ENCODE data around the gene TOE1. TPM values are rescaled to one million over a fixed set of nuclear protein-coding genes. Genes with fewer than 3 reads are reported as not detected.
A peak's percentile ranks its signal among the peaks of the same experiment; 100 is the strongest.

The TOE1 gene
- total RNA-seq, 1 donor from 2014 or later: 38.2 TPM

GRCh38 chr1:45332346-45332720, 7.6 kb upstream of the TOE1 start:
- no peaks in the 10 kb centered on the region for H3K9me3 Mint-ChIP-seq
- DNase-seq: no peak
- H3K4me3 Mint-ChIP-seq: no peak overlapping the region
- peaks cover 29% of the 10 kb centered on the region for H3K36me3 Mint-ChIP-seq (ENCODE audit: low read depth)
- H3K27ac Mint-ChIP-seq: no peak overlapping the region
- H3K4me1 Mint-ChIP-seq: peaks cover 35% of the 10 kb centered on the region
- intact Hi-C loops (cut with micrococcal nuclease): no loop called here
- no peaks in the 10 kb centered on the region for H3K27me3 Mint-ChIP-seq

GRCh38 chr1:45334308-45335245, 5.4 kb upstream of the TOE1 start:
- peak; percentile 65 for DNase-seq
- Mint-ChIP-seq H3K9me3 (peaks cover 6% of the 10 kb centered on the region), H3K36me3 (ENCODE audit: low read depth) (peaks cover 29% of the 10 kb centered on the region), H3K27ac (peak overlapping the region; percentile 75), H3K27me3 (no peaks in the 10 kb centered on the region), H3K4me1 (peaks cover 36% of the 10 kb centered on the region), H3K4me3 (no peak overlapping the region)
- intact Hi-C loops (cut with micrococcal nuclease): loop anchor here (1.0 kb wide), 1 partner anchor 8 kb away; the partner anchor contains the start of gene HPDL

GRCh38 chr1:45335855-45336324, 4.1 kb upstream of the TOE1 start:
- no peak overlapping the region for H3K27ac Mint-ChIP-seq
- peaks cover 6% of the 10 kb centered on the region for H3K9me3 Mint-ChIP-seq
- no peaks in the 10 kb centered on the region for H3K27me3 Mint-ChIP-seq
- H3K4me3 Mint-ChIP-seq: no peak overlapping the region
- peaks cover 39% of the 10 kb centered on the region for H3K4me1 Mint-ChIP-seq
- no peak for DNase-seq
- intact Hi-C loops (cut with micrococcal nuclease): no loop called here
- peaks cover 26% of the 10 kb centered on the region for H3K36me3 Mint-ChIP-seq (ENCODE audit: low read depth)

- peak overlapping the region; percentile 98 for H3K4me3 Mint-ChIP-seq
- H3K36me3 Mint-ChIP-seq (ENCODE audit: low read depth): peaks cover 42% of the 10 kb centered on the region
Measured at GRCh38 chr1:45337630-45338325, 2.2 kb upstream of the TOE1 start.

GRCh38 chr1:45340816-45341466, 971 bp downstream of the TOE1 start:
- intact Hi-C loops (cut with micrococcal nuclease): loop anchor here (1.0 to 2.0 kb wide), 9 partner anchors 15 to 540 kb away; partner anchors contain the start of genes CCDC163, EIF2B3, GPBP1L1 and HPDL
- Mint-ChIP-seq H3K27me3 (no peaks in the 10 kb centered on the region), H3K27ac (peak overlapping the region; percentile 99), H3K36me3 (ENCODE audit: low read depth) (peaks cover 55% of the 10 kb centered on the region), H3K4me3 (peak overlapping the region; percentile 98), H3K9me3 (peaks cover 6% of the 10 kb centered on the region), H3K4me1 (peaks cover 40% of the 10 kb centered on the region)
- DNase-seq: peak; percentile 77

More at GRCh38 chr1:45337630-45338325, 2.2 kb upstream of the TOE1 start:
- Mint-ChIP-seq H3K27ac (no peak overlapping the region), H3K9me3 (peaks cover 6% of the 10 kb centered on the region), H3K27me3 (no peaks in the 10 kb centered on the region), H3K4me1 (peaks cover 53% of the 10 kb centered on the region)
- DNase-seq: no peak
- intact Hi-C loops (cut with micrococcal nuclease): no loop called here

DNA sequence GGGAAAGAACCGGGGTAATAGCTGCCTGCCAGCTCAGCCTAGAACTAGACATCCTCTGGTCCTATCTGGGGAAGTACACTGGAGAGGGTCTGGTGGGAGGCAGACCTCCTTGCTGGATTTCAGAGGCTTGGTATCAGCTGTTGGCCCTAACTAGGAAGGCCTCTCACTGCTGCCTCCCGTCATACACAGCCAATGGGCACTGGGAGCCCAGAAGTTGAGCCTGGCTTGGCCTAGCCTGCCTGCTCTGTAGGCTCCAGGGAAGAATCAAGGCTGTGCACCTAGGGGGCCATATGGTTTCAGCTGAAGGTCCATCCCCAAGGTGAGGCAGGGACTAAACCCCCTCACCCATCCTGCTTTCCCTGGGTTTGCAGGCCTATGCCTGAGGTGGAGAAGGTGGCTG, 4.5 kb downstream of the TOE1 start:
- peaks cover 46% of the 10 kb centered on the region for H3K36me3 Mint-ChIP-seq (ENCODE audit: low read depth)
- no peaks in the 10 kb centered on the region for H3K9me3 Mint-ChIP-seq
- no peaks in the 10 kb centered on the region for H3K27me3 Mint-ChIP-seq
- no peak overlapping the region for H3K27ac Mint-ChIP-seq
- H3K4me1 Mint-ChIP-seq: peaks cover 26% of the 10 kb centered on the region
- no peak overlapping the region for H3K4me3 Mint-ChIP-seq
- no peak for DNase-seq
- intact Hi-C loops (cut with micrococcal nuclease): no loop called here

DNA sequence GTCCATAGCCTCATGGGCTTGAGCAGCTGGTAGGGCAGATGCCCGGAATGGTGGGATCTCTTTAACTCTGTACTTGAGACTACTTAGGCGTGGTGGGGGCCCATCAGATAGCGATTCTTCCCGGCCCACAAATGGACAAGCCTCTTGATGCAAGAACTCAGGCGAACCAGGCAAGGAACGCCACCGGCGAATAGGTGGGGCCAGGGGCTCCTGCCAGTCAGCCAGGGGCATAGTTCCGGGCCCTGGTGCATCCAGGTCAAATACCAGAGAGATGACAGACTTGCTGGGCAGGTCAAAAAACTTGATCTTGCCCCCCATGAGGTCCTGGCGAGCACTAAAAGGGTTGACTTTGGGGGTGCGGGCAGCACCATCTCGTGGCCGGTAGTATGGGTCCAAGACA, 5.0 kb downstream of the TOE1 start:
- Mint-ChIP-seq H3K27me3 (no peaks in the 10 kb centered on the region), H3K36me3 (ENCODE audit: low read depth) (peaks cover 43% of the 10 kb centered on the region), H3K9me3 (no peaks in the 10 kb centered on the region), H3K4me1 (peaks cover 23% of the 10 kb centered on the region), H3K27ac (no peak overlapping the region), H3K4me3 (no peak overlapping the region)
- no peak for DNase-seq
- intact Hi-C loops (cut with micrococcal nuclease): no loop called here

- Mint-ChIP-seq H3K4me3 (no peak overlapping the region), H3K9me3 (no peaks in the 10 kb centered on the region), H3K27me3 (no peaks in the 10 kb centered on the region), H3K27ac (no peak overlapping the region), H3K4me1 (peaks cover 16% of the 10 kb centered on the region), H3K36me3 (ENCODE audit: low read depth) (peaks cover 34% of the 10 kb centered on the region)
- intact Hi-C loops (cut with micrococcal nuclease): no loop called here
- no peak for DNase-seq
Measured at GRCh38 chr1:45346473-45346872, 6.5 kb downstream of the TOE1 start.

GRCh38 chr1:45348020-45348419, 8.1 kb downstream of the TOE1 start:
- Mint-ChIP-seq H3K27me3 (no peaks in the 10 kb centered on the region), H3K27ac (no peak overlapping the region), H3K9me3 (no peaks in the 10 kb centered on the region), H3K4me1 (peaks cover 6% of the 10 kb centered on the region), H3K36me3 (ENCODE audit: low read depth) (peaks cover 20% of the 10 kb centered on the region), H3K4me3 (no peak overlapping the region)
- intact Hi-C loops (cut with micrococcal nuclease): no loop called here
- DNase-seq: no peak

DNA sequence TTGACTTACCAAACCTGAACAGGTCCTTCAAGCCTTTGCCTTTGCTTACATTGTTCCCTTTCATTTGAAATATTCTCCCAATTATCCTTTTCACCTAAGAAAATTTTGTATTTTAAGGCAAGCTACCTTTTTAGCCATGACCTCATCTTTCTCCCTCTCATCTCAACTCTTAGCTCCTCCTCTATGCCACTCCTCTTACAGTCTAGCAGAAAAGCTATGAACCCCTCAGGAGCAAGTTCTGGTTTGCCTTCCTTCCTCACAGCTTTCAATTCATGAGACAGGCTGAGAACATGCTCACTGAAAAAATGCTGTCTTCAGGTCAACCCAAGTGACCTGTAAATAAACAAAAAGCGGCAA, 8.6 kb downstream of the TOE1 start:
- Mint-ChIP-seq H3K4me3 (no peak overlapping the region), H3K27me3 (no peaks in the 10 kb centered on the region), H3K4me1 (peaks cover 6% of the 10 kb centered on the region), H3K27ac (no peak overlapping the region), H3K36me3 (ENCODE audit: low read depth) (peaks cover 19% of the 10 kb centered on the region), H3K9me3 (no peaks in the 10 kb centered on the region)
- intact Hi-C loops (cut with micrococcal nuclease): no loop called here
- no peak for DNase-seq

GRCh38 chr1:45348966-45349677, 9.2 kb downstream of the TOE1 start:
- intact Hi-C loops (cut with micrococcal nuclease): no loop called here
- no peak for DNase-seq
- no peak overlapping the region for H3K27ac Mint-ChIP-seq

DNA sequence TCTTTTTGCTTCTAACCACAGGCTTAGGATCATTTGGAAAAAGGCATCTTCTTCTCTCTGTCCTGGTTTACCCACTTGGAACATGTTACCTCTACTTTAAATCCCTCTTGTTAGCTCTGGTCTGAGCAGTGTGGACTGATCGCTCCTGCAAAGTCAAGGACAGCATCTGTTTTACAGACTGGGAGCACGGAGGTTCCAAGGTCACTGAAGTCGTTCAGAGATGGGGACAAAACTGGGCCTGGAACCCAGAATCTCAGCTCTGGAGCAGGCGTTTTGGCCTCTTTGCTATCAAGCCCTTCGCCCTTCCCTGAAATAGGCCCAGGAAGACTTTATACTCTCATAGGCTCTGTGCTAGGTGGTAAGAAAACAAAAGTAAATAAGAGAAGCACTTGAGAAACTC, 11.5 kb downstream of the TOE1 start:
- no peak overlapping the region for H3K27ac Mint-ChIP-seq
- H3K4me1 Mint-ChIP-seq: peaks cover 4% of the 10 kb centered on the region
- H3K9me3 Mint-ChIP-seq: no peaks in the 10 kb centered on the region
- no peak for DNase-seq
- H3K27me3 Mint-ChIP-seq: no peaks in the 10 kb centered on the region
- intact Hi-C loops (cut with micrococcal nuclease): no loop called here
- H3K36me3 Mint-ChIP-seq (ENCODE audit: low read depth): peaks cover 3% of the 10 kb centered on the region
- no peak overlapping the region for H3K4me3 Mint-ChIP-seq

More at GRCh38 chr1:45348966-45349677, 9.2 kb downstream of the TOE1 start:
- no peak overlapping the region for H3K4me3 Mint-ChIP-seq
- H3K36me3 Mint-ChIP-seq (ENCODE audit: low read depth): peaks cover 19% of the 10 kb centered on the region
- no peaks in the 10 kb centered on the region for H3K9me3 Mint-ChIP-seq
- peaks cover 6% of the 10 kb centered on the region for H3K4me1 Mint-ChIP-seq
- H3K27me3 Mint-ChIP-seq: no peaks in the 10 kb centered on the region

DNA sequence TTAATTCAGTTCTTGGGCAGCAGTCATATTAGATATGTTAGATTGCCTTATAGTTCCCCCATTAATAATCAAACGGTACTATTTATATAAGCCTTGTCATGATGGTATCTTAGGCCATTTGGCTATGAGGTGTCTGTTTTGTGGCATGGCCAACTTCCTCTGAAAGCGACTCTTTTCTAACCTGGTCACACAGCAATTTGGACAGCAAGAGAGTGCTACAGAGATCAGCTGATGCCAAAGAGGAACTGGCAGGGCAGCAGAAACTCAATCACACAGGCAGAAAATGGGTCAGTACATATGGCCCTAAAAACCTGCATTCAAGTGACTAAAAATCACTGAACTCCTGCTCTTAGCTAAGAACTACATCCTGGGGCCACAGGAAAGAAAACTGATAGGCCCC, 13.7 kb downstream of the TOE1 start:
- peaks cover 4% of the 10 kb centered on the region for H3K4me1 Mint-ChIP-seq
- no peaks in the 10 kb centered on the region for H3K27me3 Mint-ChIP-seq
- intact Hi-C loops (cut with micrococcal nuclease): no loop called here
- no peaks in the 10 kb centered on the region for H3K36me3 Mint-ChIP-seq (ENCODE audit: low read depth)
- no peak overlapping the region for H3K4me3 Mint-ChIP-seq
- H3K9me3 Mint-ChIP-seq: no peaks in the 10 kb centered on the region
- no peak for DNase-seq
- H3K27ac Mint-ChIP-seq: no peak overlapping the region

Data from activated CD4-positive, alpha-beta T cell treated with anti-CD3 and anti-CD28 coated beads, Interleukin-2, amount 10 ng/mL, durations not matched to agents 24 days and 14 days (primary cell).